Measurements from ENCODE around the gene SMIM10. TPM values are rescaled to one million over a fixed set of nuclear protein-coding genes. Genes with fewer than 3 reads are reported as not detected.
"Not testable (repeated sequence)": the region's sequence is repeated elsewhere in the genome, so short reads cannot be mapped to it uniquely, and the experiment has no call there.

Gene SMIM10
- total and polyA plus RNA-seq, 8 donors, result 0.74 to 4.4 (median 1.3) TPM

- H3K9me3 ChIP-seq; H3K27me3 ChIP-seq; H3K27ac ChIP-seq; ATAC-seq; H3K36me3 ChIP-seq; H3K4me3 ChIP-seq; DNase-seq; H3K4me1 ChIP-seq; intact Hi-C loops (cut with DNase I): not testable (repeated sequence)
- WGBS, 2 donors, result 71 to 93% methylated on average over 3 of the region's 3 CpGs
- peak; percentile 93 for FAIRE-seq
Measured at GRCh38 chrX:135041149-135042123, 50.6 kb downstream of the SMIM10 start.

Other genes starting within 250 kb of the SMIM10 start
- gene PABIR2, start 193.8 kb upstream of the SMIM10 start, total RNA-seq, result 10 to 100 TPM in 1 of 6 donors, 1 to 10 TPM in 5; 5.7 to 11.7 (median 6.8) TPM
- 10 to 100 TPM; 16.0 to 21.7 TPM for gene PABIR2, start 193.8 kb upstream of the SMIM10 start, polyA plus RNA-seq
- 1 to 10 TPM; 3.7 to 8.2 (median 6.7) TPM for gene MOSPD1, start 75.7 kb upstream of the SMIM10 start, total RNA-seq
- 1 to 10 TPM; 3.2 to 3.7 TPM for gene MOSPD1, start 75.7 kb upstream of the SMIM10 start, polyA plus RNA-seq
- 1 to 10 TPM; 1.8 to 6.1 (median 2.9) TPM for gene RTL8B, start 31.6 kb downstream of the SMIM10 start, total RNA-seq
- gene RTL8B, start 31.6 kb downstream of the SMIM10 start, polyA plus RNA-seq, result 1 to 10 TPM; 4.5 to 8.6 TPM
- 10 to 100 TPM; 10.6 to 34.7 (median 16.3) TPM for gene RTL8C, start 41.4 kb downstream of the SMIM10 start, total RNA-seq
- gene RTL8C, start 41.4 kb downstream of the SMIM10 start, polyA plus RNA-seq, result 10 to 100 TPM; 55.5 to 72.9 TPM
- 10 to 100 TPM in 2 of 6 donors, 1 to 10 TPM in 4; 7.3 to 16.4 (median 9.1) TPM for gene RTL8A, start 61.1 kb downstream of the SMIM10 start, total RNA-seq
- gene RTL8A, start 61.1 kb downstream of the SMIM10 start, polyA plus RNA-seq, result 10 to 100 TPM; 52.8 to 62.9 TPM
- gene SMIM10L2B, start 107.7 kb downstream of the SMIM10 start, total RNA-seq, result under 1 TPM; 0.37 to 0.67 (median 0.59) TPM
- 1 to 10 TPM in 1 of 2 donors, under 1 TPM in 1; 0.80 to 1.2 TPM for gene SMIM10L2B, start 107.7 kb downstream of the SMIM10 start, polyA plus RNA-seq
- gene ETDB, start 129.5 kb downstream of the SMIM10 start, total RNA-seq, result not detected
- gene ETDB, start 129.5 kb downstream of the SMIM10 start, polyA plus RNA-seq, result not detected
- under 1 TPM in 1 of 6 donors, not detected in 5; 0.09 TPM for gene CT55, start 180.4 kb downstream of the SMIM10 start, total RNA-seq
- not detected for gene CT55, start 180.4 kb downstream of the SMIM10 start, polyA plus RNA-seq

Measured in pancreas (tissue), 10 donors.